Activated naive CD8-positive, alpha-beta T cell treated with anti-CD3 and anti-CD28 coated beads for 36 hours (primary cell): ENCODE measurements around the gene CD3G. TPM values are rescaled to one million over a fixed set of nuclear protein-coding genes. Genes with fewer than 3 reads are reported as not detected.
"Not testable (repeated sequence)": the region's sequence is repeated elsewhere in the genome, so short reads cannot be mapped to it uniquely, and the experiment has no call there.

Source experiments
- DNase-seq: peaks from one replicate; pipeline ENCODE4 v3.0.0; 2021
- H3K27ac Mint-ChIP-seq: one replicate; pipeline ENCODE4 v1.8.0; 2022; ENCODE audit warnings: mild to moderate bottlenecking, moderate library complexity, mixed read lengths
- H3K27me3 Mint-ChIP-seq: one replicate; pipeline ENCODE4 v1.8.0; 2022; ENCODE audit warnings: mild to moderate bottlenecking, mixed read lengths
- H3K36me3 Mint-ChIP-seq: one replicate; pipeline ENCODE4 v1.8.0; 2021; ENCODE audit warnings: mild to moderate bottlenecking, mixed read lengths
- H3K4me1 Mint-ChIP-seq: one replicate; pipeline ENCODE4 v1.8.0; 2021; ENCODE audit warnings: mixed read lengths
- H3K4me3 Mint-ChIP-seq: one replicate; pipeline ENCODE4 v1.8.0; 2022; ENCODE audit warnings: mild to moderate bottlenecking, moderate library complexity, mixed read lengths
- H3K9me3 Mint-ChIP-seq: one replicate; pipeline ENCODE4 v1.8.0; 2022; ENCODE audit warnings: mixed read lengths
- total RNA-seq, 2 experiments: library from RNA; stranded (reverse); gene quantifications; one replicate each; pipeline ENCODE4 v1.2.3, GENCODE V29; 2021

CD3G gene
- total RNA-seq, 2 experiments from 2014 or later: 133 to 142 TPM

- no peaks in the 10 kb centered on the region for H3K4me1 Mint-ChIP-seq
- no peak overlapping the region for H3K4me3 Mint-ChIP-seq
These were observed 38.8 kb downstream of the CD3G start for GRCh38 chr11:118382954-118383353.

GRCh38 chr11:118383657-118384056 lies 39.5 kb downstream of the CD3G start:
- H3K27ac Mint-ChIP-seq: no peak overlapping the region
- no peaks in the 10 kb centered on the region for H3K9me3 Mint-ChIP-seq
- H3K36me3 Mint-ChIP-seq: peaks cover 9% of the 10 kb centered on the region
- no peaks in the 10 kb centered on the region for H3K4me1 Mint-ChIP-seq
- no peaks in the 10 kb centered on the region for H3K27me3 Mint-ChIP-seq
- no peak overlapping the region for H3K4me3 Mint-ChIP-seq
- no peak for DNase-seq

More at GRCh38 chr11:118382954-118383353, 38.8 kb downstream of the CD3G start:
- Mint-ChIP-seq H3K9me3 (no peaks in the 10 kb centered on the region), H3K27ac (no peak overlapping the region), H3K27me3 (no peaks in the 10 kb centered on the region), H3K36me3 (peaks cover 9% of the 10 kb centered on the region)
- no peak for DNase-seq

GRCh38 chr11:118396097-118396501 lies 52.0 kb downstream of the CD3G start:
- Mint-ChIP-seq H3K4me3 (no peak overlapping the region), H3K4me1 (peaks cover 28% of the 10 kb centered on the region), H3K9me3 (no peaks in the 10 kb centered on the region), H3K27ac (peak overlapping the region; percentile 73), H3K36me3 (peaks cover 28% of the 10 kb centered on the region), H3K27me3 (no peaks in the 10 kb centered on the region)
- no peak for DNase-seq

- Mint-ChIP-seq H3K4me1 (peaks cover 28% of the 10 kb centered on the region), H3K9me3 (no peaks in the 10 kb centered on the region), H3K36me3 (peaks cover 30% of the 10 kb centered on the region), H3K4me3 (no peak overlapping the region), H3K27me3 (no peaks in the 10 kb centered on the region), H3K27ac (peak overlapping the region; percentile 99)
- DNase-seq: no peak
These were observed 53.3 kb downstream of the CD3G start for GRCh38 chr11:118397448-118397847.

- Mint-ChIP-seq H3K4me3 (peak overlapping the region; percentile 92), H3K4me1 (peaks cover 35% of the 10 kb centered on the region), H3K27me3 (no peaks in the 10 kb centered on the region), H3K36me3 (peaks cover 36% of the 10 kb centered on the region), H3K27ac (peak overlapping the region; percentile 99), H3K9me3 (no peaks in the 10 kb centered on the region)
- peak; percentile 33 for DNase-seq
These were observed 54.8 kb downstream of the CD3G start for GRCh38 chr11:118398791-118399559.

- Mint-ChIP-seq H3K36me3 (peaks cover 39% of the 10 kb centered on the region), H3K27me3 (no peaks in the 10 kb centered on the region), H3K4me3 (peak within 1 kb of the TSS; percentile 92), H3K4me1 (peaks cover 46% of the 10 kb centered on the region), H3K9me3 (no peaks in the 10 kb centered on the region), H3K27ac (peak within 1 kb of the TSS; percentile 99)
- peak; percentile 89 for DNase-seq
These were observed 57.2 kb downstream of the CD3G start, which contains the start of gene ATP5MG for GRCh38 chr11:118401151-118401879. Gene ATP5MG, plus strand, starts transcription at chr11:118401606. Its CDS starts 60 bp downstream, at chr11:118401666.

GRCh38 chr11:118401880-118402590 lies 57.9 kb downstream of the CD3G start:
- Mint-ChIP-seq H3K9me3 (no peaks in the 10 kb centered on the region), H3K27me3 (no peaks in the 10 kb centered on the region), H3K4me3 (peak overlapping the region; percentile 92), H3K4me1 (peaks cover 46% of the 10 kb centered on the region), H3K36me3 (peaks cover 43% of the 10 kb centered on the region), H3K27ac (peak overlapping the region; percentile 99)
- DNase-seq: no peak

- peaks cover 44% of the 10 kb centered on the region for H3K4me1 Mint-ChIP-seq
- H3K27ac Mint-ChIP-seq: peak overlapping the region; percentile 99
These were observed 58.5 kb downstream of the CD3G start for GRCh38 chr11:118402594-118402993.

More at GRCh38 chr11:118402594-118402993, 58.5 kb downstream of the CD3G start:
- H3K36me3 Mint-ChIP-seq: peaks cover 43% of the 10 kb centered on the region
- H3K4me3 Mint-ChIP-seq: peak overlapping the region; percentile 92
- H3K9me3 Mint-ChIP-seq, H3K27me3 Mint-ChIP-seq, DNase-seq: not testable (repeated sequence)

Other genes with a start within 250 kb of the CD3G start
- gene SCN4B, start 191.5 kb upstream of the CD3G start, total RNA-seq: under 1 TPM; 0.41 to 0.58 TPM
- not detected for gene SCN2B, start 167.7 kb upstream of the CD3G start, total RNA-seq
- 100 to 1,000 TPM; 148 to 150 TPM for gene JAML, start 119.3 kb upstream of the CD3G start, total RNA-seq
- 10 to 100 TPM; 49.1 to 50.7 TPM for gene MPZL3, start 92.0 kb upstream of the CD3G start, total RNA-seq
- 10 to 100 TPM; 18.8 to 20.1 TPM for gene MPZL2, start 80.0 kb upstream of the CD3G start, total RNA-seq
- gene CD3E, start 39.6 kb upstream of the CD3G start, total RNA-seq: 100 to 1,000 TPM; 364 TPM
- 100 to 1,000 TPM; 341 to 350 TPM for gene CD3D, start 1.6 kb upstream of the CD3G start, total RNA-seq
- gene UBE4A, start 15.3 kb downstream of the CD3G start, total RNA-seq: 10 to 100 TPM; 55.0 to 56.3 TPM
- 100 to 1,000 TPM; 246 to 264 TPM for gene ATP5MG, start 57.3 kb downstream of the CD3G start, total RNA-seq
- gene KMT2A, start 92.1 kb downstream of the CD3G start, total RNA-seq: 10 to 100 TPM; 55.8 to 58.9 TPM
- gene TTC36, start 183.1 kb downstream of the CD3G start, total RNA-seq: under 1 TPM; 0.42 to 0.62 TPM
- gene TMEM25, start 186.8 kb downstream of the CD3G start, total RNA-seq: 10 to 100 TPM; 14.2 to 14.7 TPM
- gene IFT46, start 221.6 kb downstream of the CD3G start, total RNA-seq: 10 to 100 TPM; 22.2 to 24.1 TPM
- gene ARCN1, start 228.1 kb downstream of the CD3G start, total RNA-seq: 100 to 1,000 TPM; 141 to 150 TPM